NCI-H1417 treated with DMSO at 0.1 percent for 48 hours (cell line): ENCODE measurements around the gene DCTN2.
"Not testable (repeated sequence)": the region's sequence is repeated elsewhere in the genome, so short reads cannot be mapped to it uniquely, and the experiment has no call there.

Source experiments
- DNase-seq: peaks from one replicate; lab custom pipeline; 2025; lab: John Stamatoyannopoulos, UW

Gene DCTN2

DNA sequence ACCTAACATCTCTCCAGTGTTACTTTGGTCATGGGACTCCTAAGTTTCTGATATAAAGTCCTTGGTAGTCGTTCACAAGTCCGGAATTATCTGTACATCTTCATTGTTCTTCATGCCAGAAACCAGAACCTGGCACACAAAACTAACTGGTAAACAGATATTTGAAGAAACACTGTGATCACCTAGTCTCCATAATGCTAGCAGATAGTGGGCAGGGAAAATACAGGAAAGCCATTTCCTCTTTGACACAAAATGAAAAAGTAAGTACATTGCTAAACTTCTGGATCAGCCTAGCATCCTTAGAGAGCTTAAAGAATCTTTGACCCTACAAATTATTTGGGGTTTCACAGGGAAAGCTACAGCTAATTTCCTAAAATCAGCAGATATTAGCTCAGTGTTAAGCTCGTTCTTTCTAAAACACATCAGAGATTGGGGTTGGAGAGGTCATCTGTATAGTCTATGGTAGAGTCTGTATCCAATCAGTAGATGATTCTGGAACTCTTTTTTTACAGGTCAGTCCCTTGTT is 31.5 kb downstream of the DCTN2 start:
- DNase-seq = no peak

DNA sequence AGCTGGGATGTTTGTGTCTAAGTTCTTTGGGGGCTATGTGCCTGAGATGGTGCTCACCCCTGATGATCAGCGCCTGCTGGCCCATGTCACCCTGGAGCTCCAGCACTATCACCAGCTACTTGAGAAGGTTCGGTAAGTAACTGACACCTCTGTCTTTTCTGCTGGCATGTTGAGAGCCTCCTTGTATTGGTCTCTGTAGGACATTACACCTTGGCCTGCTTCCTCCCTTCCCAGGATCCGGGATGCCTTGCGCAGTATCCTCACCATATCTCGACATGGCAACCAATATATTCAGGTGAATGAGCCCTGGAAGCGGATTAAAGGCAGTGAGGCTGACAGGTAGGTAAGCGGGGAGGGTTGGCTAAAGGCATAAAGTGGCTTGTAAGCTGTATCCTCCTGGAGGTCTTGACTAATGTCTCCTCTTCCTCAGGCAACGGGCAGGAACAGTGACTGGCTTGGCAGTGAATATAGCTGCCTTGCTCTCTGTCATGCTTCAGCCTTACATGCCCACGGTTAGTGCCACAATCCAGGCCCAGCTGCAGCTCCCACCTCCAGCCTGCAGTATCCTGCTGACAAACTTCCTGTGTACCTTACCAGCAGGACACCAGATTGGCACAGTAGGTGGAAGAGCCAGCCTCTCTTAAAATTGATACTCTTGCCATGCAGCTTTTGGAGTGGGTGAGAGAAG is 32.1 kb downstream of the DCTN2 start:
- DNase-seq = peak; percentile 46

DNA sequence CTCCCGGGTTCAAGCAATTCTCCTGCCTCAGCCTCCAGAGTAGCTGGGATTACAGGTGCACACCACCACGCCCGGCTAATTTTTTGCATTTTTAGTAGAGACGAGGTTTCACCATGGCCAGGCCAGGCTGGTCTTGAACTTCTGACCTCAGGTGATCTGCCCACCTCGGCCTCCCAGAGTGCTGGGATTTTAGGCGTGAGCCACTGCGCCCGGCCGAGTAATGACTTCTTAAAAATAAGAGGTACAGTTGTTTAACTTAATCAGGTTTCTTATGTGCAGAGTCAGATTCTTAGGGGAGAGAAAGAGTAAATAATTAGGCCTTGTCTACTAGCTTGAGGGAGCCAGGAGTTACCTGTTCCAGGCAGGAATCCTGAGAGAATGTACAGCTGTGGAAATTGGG is 32.7 kb downstream of the DCTN2 start:
- not testable (repeated sequence) for DNase-seq

DNA sequence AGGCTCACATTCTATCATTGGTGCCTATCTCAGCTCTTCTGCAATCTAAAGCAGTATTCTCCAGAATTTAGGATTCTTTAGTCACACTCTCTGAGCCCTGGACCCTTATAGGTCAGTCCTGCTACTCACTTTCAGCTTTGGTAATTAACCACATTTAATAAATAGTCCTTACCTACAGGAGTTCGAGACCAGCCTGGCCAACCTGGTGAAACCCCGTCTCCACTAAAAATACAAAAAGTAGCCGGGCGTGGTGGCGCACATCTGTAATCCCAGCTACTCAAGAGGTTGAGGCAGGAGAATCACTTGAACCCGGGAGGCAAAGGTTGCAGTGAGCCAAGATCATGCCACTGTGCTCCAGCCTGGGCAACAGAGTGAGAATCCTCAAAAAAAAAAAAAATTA is 33.3 kb downstream of the DCTN2 start:
- not testable (repeated sequence) for DNase-seq

DNA sequence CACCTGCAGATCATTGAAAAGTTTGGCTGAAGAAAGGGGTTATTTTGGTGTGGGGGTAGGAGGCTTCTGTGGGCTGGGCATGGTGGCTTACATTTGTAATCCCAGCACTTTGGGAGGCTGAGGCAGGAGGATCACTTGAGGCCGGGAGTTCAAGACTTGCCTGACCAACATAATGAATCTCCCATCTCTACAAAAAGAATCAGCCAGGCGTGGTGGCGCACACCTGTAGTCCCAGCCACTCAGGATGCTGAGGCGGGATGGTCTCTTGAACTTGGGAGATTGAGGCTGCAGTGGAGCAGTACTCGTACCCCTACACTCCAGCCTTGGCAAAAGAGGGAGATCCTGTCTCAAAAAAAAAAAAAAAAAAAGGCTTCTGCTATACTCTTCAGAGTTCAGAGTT is 33.7 kb downstream of the DCTN2 start:
- DNase-seq = no peak

DNA sequence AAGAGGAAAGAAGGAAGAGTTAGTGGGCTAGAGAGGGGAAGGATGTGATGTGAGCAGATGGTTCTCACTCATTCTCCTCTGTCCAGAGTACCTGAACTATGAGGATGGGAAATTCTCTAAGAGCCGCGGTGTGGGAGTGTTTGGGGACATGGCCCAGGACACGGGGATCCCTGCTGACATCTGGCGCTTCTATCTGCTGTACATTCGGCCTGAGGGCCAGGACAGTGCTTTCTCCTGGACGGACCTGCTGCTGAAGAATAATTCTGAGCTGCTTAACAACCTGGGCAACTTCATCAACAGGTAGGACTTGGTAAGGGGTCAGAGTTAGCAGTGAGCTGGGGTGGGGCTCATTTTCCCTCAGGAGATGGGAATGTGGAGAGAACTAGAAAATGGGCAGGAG is 34.3 kb downstream of the DCTN2 start:
- no peak for DNase-seq

DNA sequence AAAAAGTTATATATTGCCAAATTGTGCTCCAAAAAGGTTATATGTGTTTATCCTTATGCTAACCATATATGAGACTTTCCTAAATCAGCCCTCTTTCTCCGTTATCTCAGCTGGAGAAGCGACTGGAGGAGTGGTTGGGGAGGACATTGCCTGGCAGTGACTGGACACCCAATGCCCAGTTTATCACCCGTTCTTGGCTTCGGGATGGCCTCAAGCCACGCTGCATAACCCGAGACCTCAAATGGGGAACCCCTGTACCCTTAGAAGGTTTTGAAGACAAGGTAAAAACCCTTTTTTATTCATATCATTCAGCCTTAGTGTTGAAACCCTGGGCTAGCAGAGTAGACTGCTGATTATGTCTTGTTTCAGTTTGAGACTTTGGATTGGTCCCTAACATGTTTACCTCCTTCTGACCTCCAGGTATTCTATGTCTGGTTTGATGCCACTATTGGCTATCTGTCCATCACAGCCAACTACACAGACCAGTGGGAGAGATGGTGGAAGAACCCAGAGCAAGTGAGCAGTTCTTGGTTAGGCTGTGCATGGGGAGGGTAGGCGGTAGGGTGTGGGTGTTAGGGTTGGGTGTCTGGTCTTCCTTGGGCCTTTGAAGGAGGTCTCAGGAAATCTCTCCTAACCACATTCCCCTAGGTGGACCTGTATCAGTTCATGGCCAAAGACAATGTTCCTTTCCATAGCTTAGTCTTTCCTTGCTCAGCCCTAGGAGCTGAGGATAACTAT is 35.2 kb downstream of the DCTN2 start:
- no peak for DNase-seq

DNA sequence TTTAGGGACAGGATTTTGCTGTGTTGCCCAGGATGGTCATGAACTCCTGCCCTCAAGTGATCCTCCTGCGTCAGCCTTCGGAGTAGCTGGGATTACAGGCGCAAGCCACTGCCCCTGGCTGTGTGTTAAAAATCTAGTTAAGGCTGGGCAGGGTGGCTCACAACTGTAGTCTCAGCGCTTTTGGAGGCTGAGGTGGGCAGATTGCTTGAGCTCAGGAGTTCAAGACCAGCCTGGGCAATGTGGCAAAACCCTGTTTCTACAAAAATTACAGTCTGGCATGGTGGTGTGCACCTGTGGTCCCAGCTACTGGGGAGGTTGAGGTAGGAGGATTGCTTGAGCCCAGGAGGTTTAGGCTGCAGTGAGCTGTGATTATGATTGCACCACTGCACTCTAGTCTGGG is 35.8 kb downstream of the DCTN2 start:
- DNase-seq = no peak

DNA sequence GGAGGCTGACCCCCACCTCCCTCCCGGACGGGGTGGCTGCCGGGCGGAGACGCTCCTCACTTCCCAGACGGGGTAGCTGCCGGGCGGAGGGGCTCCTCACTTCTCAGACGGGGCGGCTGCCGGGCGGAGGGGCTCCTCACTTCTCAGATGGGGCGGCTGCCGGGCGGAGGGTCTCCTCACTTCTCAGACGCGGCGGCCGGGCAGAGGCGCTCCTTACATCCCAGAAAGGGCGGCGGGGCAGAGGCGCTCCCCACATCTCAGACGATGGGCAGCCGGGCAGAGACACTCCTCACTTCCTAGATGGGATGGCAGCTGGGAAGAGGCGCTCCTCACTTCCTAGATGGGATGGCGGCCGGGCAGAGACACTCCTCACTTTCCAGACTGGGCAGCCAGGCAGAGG is 39.2 kb downstream of the DCTN2 start:
- not testable (repeated sequence) for DNase-seq

DNA sequence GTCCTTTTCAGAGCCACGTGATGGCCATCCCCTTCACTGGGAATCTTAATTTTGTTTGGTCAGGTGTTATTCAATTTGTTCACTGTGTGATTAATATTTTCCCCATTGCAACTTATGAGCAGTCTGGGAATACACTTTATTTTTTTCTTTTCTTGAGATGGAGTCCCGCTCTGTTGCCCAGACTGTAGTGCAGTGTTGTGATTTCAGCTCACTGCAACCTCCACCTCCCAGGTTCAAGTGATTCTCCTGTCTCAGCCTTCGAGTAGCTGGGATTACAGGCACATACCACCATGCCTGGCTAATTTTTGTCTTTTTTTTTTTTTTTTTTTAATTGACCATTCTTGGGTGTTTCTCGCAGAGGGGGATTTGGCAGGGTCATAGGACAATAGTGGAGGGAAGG is 40.5 kb downstream of the DCTN2 start:
- DNase-seq = not testable (repeated sequence)

DNA sequence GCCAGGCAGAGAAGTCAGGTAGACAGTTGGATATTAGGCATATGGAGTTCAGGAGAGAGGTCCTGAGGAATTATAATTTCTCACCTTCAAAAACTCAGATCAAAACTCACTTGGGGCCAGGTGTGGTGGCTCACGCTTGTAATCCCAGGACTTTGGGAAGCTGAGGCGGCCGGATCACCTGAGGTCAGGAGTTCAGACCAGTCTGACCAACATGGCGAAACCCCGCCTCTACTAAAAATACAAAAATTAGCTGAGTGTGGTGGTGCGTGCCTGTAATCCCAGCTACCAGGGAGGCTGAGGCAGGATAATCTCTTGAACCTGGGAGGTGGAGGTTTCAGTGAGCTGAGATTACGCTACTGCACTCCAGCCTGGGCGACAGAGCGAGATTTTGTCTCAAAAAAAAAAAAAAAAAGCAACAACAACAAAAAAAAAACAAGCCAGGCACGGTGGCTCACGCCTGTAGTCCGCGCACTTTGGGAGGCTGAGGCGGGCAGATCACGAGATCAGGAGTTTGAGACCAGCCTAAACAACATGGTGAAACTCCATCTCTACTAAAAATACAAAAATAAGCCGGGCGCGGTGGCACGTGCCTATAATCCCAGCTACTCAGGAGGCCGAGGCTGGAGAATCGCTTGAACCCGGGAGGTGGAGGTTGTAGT is 44.6 kb downstream of the DCTN2 start:
- DNase-seq = not testable (repeated sequence)

DNA sequence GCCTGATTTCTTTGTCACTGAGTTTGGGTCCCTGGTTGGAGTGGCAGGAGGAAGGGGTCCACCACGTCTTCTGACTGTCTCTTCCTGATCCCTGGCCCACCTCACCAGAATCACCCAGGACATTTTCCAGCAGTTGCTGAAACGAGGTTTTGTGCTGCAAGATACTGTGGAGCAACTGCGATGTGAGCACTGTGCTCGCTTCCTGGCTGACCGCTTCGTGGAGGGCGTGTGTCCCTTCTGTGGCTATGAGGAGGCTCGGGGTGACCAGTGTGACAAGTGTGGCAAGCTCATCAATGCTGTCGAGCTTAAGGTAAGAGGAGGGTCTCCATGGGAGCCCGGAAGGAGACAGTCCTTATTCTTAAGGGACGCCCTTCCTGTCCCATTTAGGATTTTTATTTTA is 46.8 kb downstream of the DCTN2 start:
- no peak for DNase-seq

DNA sequence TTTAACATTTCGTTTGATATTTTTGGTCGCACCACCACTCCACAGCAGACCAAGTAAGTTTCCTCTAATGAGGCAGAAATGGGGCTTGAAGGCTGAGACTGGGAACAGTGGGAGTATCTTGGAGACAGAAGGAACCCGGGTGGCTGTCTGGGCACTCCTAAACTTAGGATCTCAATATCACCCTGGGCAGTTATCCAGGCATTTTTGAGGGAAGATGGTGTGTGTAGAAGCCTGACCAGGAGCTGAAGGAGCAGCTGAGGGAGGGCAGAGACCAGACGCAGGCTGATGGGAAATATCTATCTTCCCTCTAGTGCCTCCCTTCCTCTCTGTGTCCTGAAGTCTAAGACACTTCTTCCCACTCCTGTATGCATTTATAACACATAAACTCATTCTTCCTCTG is 48.4 kb downstream of the DCTN2 start:
- no peak for DNase-seq

DNA sequence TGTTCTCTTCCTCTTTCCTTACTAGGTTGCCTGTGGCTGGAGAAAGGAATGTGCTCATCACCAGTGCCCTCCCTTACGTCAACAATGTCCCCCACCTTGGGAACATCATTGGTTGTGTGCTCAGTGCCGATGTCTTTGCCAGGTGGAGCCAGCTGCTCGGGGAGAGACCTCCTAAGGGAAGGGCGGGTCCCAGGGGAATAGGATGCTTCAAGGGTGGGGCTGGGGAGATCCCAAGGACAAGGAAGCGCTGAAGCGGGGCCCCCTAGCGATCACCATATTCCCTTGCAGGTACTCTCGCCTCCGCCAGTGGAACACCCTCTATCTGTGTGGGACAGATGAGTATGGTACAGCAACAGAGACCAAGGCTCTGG is 48.9 kb downstream of the DCTN2 start:
- no peak for DNase-seq

DNA sequence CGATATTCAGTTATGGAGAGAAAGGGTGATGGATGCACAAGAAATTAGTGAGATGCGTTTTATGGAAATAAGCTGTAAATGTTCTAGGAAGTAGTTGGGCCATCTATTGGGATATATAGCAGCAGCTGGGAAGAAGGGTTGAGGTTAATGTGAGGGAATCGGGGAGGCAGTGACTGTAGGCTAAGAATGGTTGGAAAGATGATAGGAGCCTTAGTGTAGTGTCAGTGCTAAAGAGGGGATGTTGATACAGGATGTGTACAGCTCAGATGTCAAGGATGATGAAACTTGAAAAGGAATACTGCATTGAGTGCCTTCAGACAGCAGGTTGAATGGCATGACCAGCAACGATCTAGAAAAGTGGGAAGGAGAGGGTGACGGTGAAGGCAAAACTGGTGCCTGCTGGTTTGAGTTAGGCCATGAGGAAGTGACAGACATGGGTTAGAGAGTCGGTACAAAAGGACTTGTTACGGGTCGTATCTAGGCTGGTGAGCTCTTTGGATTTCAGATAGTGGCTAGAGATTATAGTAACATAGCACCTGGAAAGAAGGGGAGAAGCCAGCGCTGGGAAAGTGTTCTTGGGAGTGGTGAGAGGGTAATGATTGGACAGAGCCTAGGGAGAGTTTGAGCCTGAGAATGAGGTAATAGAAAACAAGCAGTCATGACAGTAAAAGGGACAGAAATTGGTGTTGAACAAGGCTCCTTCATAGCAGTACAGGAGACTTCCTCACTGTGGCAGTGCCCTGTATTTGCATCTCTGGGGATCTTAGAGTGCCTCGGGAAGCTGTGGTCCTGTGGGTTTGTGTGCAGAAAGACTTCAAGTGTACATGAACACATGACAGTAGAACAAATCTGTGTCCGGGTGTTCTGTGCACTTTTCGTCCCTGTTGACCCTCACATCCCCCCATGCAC is 49.5 kb downstream of the DCTN2 start:
- no peak for DNase-seq

DNA sequence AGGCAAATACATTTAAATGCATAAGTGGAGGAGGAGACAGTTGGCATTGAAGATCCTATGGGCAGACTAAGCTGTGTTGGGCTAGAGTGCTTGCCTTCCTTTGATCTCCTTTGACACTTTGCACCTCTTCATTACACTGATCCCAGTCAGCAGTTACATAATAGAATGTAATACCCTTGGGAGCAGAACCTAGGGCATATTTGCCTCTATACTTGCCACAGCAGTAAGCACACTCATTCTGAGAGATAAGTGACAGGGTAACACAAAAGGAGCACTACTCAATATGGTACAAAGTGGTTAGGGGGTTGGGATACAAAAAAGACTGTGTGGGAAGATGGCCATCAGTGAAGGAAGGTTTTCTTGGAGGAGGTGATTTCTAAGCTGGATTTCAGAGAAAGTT is 50.2 kb downstream of the DCTN2 start:
- no peak for DNase-seq

DNA sequence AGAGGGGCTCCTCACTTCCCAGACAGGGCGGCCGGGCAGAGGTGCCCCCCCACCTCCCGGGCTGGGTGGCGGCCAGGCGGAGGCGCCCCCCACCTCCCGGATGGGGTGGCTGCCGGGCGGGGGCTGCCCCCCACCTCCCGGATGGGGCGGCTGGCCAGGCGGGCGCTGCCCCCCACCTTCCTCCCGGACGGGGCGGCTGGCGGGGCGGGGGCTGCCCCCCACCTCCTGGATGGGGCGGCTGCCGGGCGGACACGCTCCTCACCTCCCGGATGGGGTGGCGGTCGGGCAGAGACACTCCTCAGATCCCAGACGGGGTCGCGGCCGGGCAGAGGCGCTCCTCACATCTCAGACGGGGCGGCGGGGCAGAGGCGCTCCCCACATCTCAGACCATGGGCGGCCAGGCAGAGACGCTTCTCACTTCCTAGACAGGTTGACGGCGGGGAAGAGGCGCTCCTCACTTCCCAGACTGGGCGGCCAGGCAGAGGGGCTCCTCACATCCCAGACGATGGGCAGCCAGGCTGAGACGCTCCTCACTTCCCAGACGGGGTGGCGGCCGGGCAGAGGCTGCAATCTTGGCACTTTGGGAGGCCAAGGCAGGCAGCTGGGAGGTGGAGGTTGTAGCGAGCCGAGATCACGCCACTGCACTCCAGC is 51.8 kb downstream of the DCTN2 start:
- DNase-seq = not testable (repeated sequence)

DNA sequence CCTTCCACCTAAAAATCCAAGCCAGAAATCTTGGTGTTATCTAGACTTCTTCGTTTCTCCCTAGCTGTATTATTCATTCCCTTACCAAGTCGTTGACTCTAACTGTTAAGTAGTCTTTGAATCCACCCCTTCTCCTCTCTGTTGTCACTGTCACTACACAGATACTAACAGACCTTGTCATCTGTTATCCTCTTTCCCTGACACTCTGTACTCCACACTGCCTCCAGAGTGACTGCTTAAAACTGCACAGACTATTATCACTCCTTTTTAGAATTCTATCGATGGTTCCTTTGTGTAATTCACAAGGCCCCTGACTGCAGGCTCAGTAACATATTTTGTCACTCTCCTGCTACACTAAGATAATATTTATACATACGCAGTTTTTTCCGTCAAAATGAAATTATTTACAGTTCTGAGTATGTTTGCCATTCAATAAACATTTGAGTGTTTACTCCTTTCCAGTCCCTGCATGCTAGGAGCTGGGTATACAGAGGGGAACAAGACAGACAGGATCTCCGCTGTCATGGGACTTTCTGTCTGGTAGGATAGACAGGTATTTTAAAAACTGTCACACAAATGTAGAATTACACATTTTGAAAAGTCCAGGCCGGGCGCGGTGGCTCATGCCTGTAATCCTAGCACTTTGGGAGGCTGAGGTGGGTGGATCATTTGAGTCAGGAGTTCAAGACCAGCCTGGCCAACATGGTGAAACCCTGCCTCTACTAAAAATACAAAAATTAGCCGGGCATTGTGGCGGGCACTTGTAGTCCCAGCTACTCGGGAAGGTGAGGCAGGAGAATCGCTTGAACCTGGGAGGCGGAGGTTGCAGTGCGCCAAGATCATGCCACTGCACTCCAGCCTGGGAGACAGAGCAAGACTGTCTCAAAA is 55.4 kb downstream of the DCTN2 start:
- no peak for DNase-seq

DNA sequence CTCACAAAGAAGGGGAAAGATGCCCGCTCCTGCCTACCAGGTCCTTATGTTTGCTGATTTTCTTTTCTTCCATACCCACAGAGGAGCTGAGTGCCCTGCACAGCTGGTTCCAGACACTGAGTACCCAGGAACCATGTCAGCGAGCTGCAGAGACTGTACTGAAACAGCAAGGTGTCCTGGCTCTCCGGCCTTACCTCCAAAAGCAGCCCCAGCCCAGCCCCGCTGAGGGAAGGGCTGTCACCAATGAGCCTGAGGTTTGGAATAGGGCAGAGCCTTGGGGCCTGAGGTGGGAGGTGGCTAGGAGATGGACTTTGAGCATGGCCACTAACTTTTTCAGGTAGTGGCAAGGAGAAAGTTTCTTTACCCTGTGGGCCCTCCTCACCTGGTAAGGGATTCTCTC is 56.9 kb downstream of the DCTN2 start:
- DNase-seq = no peak

DNA sequence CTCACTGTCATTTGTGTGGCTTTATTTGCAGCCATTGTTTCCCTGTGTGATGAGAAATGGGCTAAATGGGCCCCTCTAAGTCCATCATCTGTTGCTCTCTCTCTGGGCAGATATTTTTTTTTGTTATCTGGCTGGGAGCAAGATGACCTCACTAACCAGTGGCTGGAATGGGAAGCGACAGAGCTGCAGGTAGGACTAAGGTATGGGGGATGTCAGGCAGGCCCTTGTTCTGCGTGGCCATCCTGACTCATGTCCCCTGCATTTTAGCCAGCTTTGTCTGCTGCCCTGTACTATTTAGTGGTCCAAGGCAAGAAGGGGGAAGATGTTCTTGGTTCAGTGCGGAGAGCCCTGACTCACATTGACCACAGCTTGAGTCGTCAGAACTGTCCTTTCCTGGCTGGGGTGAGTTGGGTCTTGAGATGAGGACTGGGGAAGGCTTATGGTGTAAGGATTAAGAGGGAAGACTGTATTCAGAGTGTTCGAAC is 57.8 kb downstream of the DCTN2 start:
- DNase-seq = no peak
